ENCODE measurements around the gene EPHX1.

The EPHX1 gene

GRCh38 chr1:225865514-225865913 lies 55.6 kb downstream of the EPHX1 start:
- no peak for DNase-seq

GRCh38 chr1:225866061-225866837 lies 56.3 kb downstream of the EPHX1 start:
- peak; percentile 75 for DNase-seq

GRCh38 chr1:225866981-225867380 lies 57.1 kb downstream of the EPHX1 start:
- DNase-seq, result no peak

- no peak for DNase-seq
These were observed 58.9 kb downstream of the EPHX1 start for GRCh38 chr1:225868631-225869330.

GRCh38 chr1:225870911-225871310 lies 61.0 kb downstream of the EPHX1 start:
- DNase-seq, result no peak

- no peak for DNase-seq
These were observed 61.6 kb downstream of the EPHX1 start for GRCh38 chr1:225871359-225872074.

GRCh38 chr1:225872075-225872430 lies 62.1 kb downstream of the EPHX1 start:
- no peak for DNase-seq

GRCh38 chr1:225873281-225873850 lies 63.4 kb downstream of the EPHX1 start:
- DNase-seq, result no peak

GRCh38 chr1:225874431-225874830 lies 64.5 kb downstream of the EPHX1 start:
- no peak for DNase-seq

- DNase-seq, result no peak
These were observed 65.3 kb downstream of the EPHX1 start for GRCh38 chr1:225875044-225875815.

- no peak for DNase-seq
These were observed 67.1 kb downstream of the EPHX1 start for GRCh38 chr1:225876900-225877510.

GRCh38 chr1:225877580-225877979 lies 67.7 kb downstream of the EPHX1 start:
- peak; percentile 17 for DNase-seq

GRCh38 chr1:225878282-225878681 lies 68.4 kb downstream of the EPHX1 start:
- DNase-seq, result no peak

GRCh38 chr1:225879521-225880221 lies 69.7 kb downstream of the EPHX1 start:
- DNase-seq, result no peak

GRCh38 chr1:225880222-225880588 lies 70.3 kb downstream of the EPHX1 start:
- DNase-seq, result no peak

- no peak for DNase-seq
These were observed 70.7 kb downstream of the EPHX1 start for GRCh38 chr1:225880636-225881035.

- DNase-seq, result peak; percentile 19
These were observed 71.4 kb downstream of the EPHX1 start for GRCh38 chr1:225881081-225881958.

GRCh38 chr1:225881959-225882693 lies 72.2 kb downstream of the EPHX1 start, which contains the start of gene TMEM63A:
Gene TMEM63A (minus strand): TSS chr1:225882380. CDS start chr1:225877580, 4,800 bp downstream.
- peak; percentile 81 for DNase-seq
